Left ventricle myocardium superior (tissue), 1 donor: ENCODE measurements around the gene PTRHD1. TPM values are rescaled to one million over a fixed set of nuclear protein-coding genes. Genes with fewer than 3 reads are reported as not detected.
"Not testable (repeated sequence)": the region's sequence is repeated elsewhere in the genome, so short reads cannot be mapped to it uniquely, and the experiment has no call there.

Experiments used
- ATAC-seq: fragments of 200-7000 bp; cut with Tn5 transposase; one replicate; pipeline ENCODE4 v1.9.1; 2020; ENCODE audit warnings: mild to moderate bottlenecking, moderate library complexity
- DNase-seq: peaks from one replicate; pipeline ENCODE4 v3.0.0-alpha.2; 2020
- intact Hi-C: fragments of 100-400 bp; cut with micrococcal nuclease; formaldehyde crosslinking; loops from one replicate; pipeline ENCODE4 v1.11.0; 2022
- total RNA-seq: library from RNA; stranded (reverse); fragmentation: NEBNext Ultra II Directional; extraction: Animal tissue kit (Norgen Biotek cat#: 25700); gene quantifications from one replicate; pipeline ENCODE4 v1.2.1, GENCODE V29; 2021
- donor health status: DM: no; HTN: yes; CAD: no; lungs with severe emphysema.

Gene PTRHD1
- total RNA-seq, 1 donor from 2014 or later, result 28.2 TPM

GRCh38 chr2:24816884-24817283, 23.7 kb upstream of the PTRHD1 start:
- intact Hi-C loops, result no loop called here
- no peak for ATAC-seq
- no peak for DNase-seq

GRCh38 chr2:24816404-24816803, 23.2 kb upstream of the PTRHD1 start:
- DNase-seq (no peak), ATAC-seq (no peak)
- intact Hi-C loops, result no loop called here

GRCh38 chr2:24815171-24815570, 22.0 kb upstream of the PTRHD1 start:
- no peak for DNase-seq

GRCh38 chr2:24814516-24814915, 21.3 kb upstream of the PTRHD1 start:
- ATAC-seq (no peak), DNase-seq (no peak)
- intact Hi-C loops, result no loop called here

More at GRCh38 chr2:24815171-24815570, 22.0 kb upstream of the PTRHD1 start:
- ATAC-seq, result no peak
- intact Hi-C loops, result no loop called here

- DNase-seq (no peak), ATAC-seq (no peak)
- intact Hi-C loops, result no loop called here
Measured at GRCh38 chr2:24813691-24814137, 20.5 kb upstream of the PTRHD1 start.

- ATAC-seq (no peak), DNase-seq (no peak)
- intact Hi-C loops, result no loop called here
Measured at GRCh38 chr2:24809316-24810007, 16.3 kb upstream of the PTRHD1 start.

GRCh38 chr2:24806661-24807036, 13.5 kb upstream of the PTRHD1 start:
- intact Hi-C loops, result no loop called here
- no peak for DNase-seq
- no peak for ATAC-seq

GRCh38 chr2:24805811-24806660, 12.8 kb upstream of the PTRHD1 start:
- DNase-seq, intact Hi-C loops, ATAC-seq: not testable (repeated sequence)

- DNase-seq, intact Hi-C loops, ATAC-seq: not testable (repeated sequence)
Measured at GRCh38 chr2:24800487-24800886, 7.3 kb upstream of the PTRHD1 start.

GRCh38 chr2:24797644-24798043, 4.5 kb upstream of the PTRHD1 start:
- ATAC-seq (no peak), DNase-seq (no peak)
- intact Hi-C loops, result no loop called here

- no peak for ATAC-seq
- intact Hi-C loops, result no loop called here
- DNase-seq, result no peak
Measured at GRCh38 chr2:24793761-24794435, 707 bp upstream of the PTRHD1 start.

GRCh38 chr2:24792542-24792873, 683 bp downstream of the PTRHD1 start:
- no peak for DNase-seq
- no peak for ATAC-seq
- intact Hi-C loops, result no loop called here

- DNase-seq (no peak), ATAC-seq (no peak)
- intact Hi-C loops, result no loop called here
Measured at GRCh38 chr2:24791452-24791851, 1.7 kb downstream of the PTRHD1 start.

GRCh38 chr2:24788816-24789215, 4.4 kb downstream of the PTRHD1 start:
- DNase-seq (no peak), ATAC-seq (no peak)
- intact Hi-C loops, result no loop called here

- no peak for ATAC-seq
- intact Hi-C loops, result no loop called here
Measured at GRCh38 chr2:24787532-24787931, 5.7 kb downstream of the PTRHD1 start.

GRCh38 chr2:24785671-24786321, 7.4 kb downstream of the PTRHD1 start:
- ATAC-seq (no peak), DNase-seq (no peak)
- intact Hi-C loops, result no loop called here

More at GRCh38 chr2:24787532-24787931, 5.7 kb downstream of the PTRHD1 start:
- DNase-seq, result no peak

GRCh38 chr2:24783641-24784040, 9.6 kb downstream of the PTRHD1 start:
- intact Hi-C loops, result no loop called here
- DNase-seq (no peak), ATAC-seq (no peak)

GRCh38 chr2:24779116-24779515, 14.1 kb downstream of the PTRHD1 start:
- no peak for ATAC-seq
- no peak for DNase-seq
- intact Hi-C loops, result no loop called here

- ATAC-seq (no peak), DNase-seq (no peak)
- intact Hi-C loops, result no loop called here
Measured at GRCh38 chr2:24774373-24774772, 18.8 kb downstream of the PTRHD1 start.
